ENCODE measurements around the gene CEMIP.

- TF ChIP-seq CTCF (IDR thresholded peaks at IDR 0.05) (no peak), POLR2A (IDR thresholded peaks at IDR 0.05) (no peak)
Measured at GRCh38 chr15:80844011-80844732, 65.0 kb downstream of the CEMIP start.

Data from lower leg skin (tissue), 3 donors.